ENCODE data around the gene INSM2. TPM values are rescaled to one million over a fixed set of nuclear protein-coding genes. Genes with fewer than 3 reads are reported as not detected.

Gene INSM2
- total and polyA plus RNA-seq, 10 of the 15 experiments (the other 5 are each of a cell fraction or from before 2014, with no cell fraction given) = 0.06 TPM; not detected in 9

DNA sequence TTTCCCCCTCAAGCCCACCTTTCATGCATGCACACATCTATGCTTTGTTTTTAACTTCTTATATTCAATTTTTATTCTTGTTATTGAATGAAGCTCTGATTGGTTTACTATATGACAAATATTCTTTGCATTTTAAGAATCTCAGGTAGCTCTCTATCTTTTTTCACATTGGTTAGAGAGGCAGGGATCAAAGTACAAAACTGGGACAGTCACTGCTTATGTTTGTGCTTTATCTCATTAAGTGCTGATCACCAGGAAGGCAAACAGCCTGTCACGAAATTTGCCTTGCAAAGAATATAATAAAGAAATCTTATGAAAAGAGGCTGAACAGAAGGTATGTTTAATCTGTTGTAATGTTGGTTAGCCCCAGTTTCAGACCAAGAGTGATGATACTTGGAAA lies 29.7 kb upstream of the INSM2 start (continued):
- TF ChIP-seq, protein P1, sequence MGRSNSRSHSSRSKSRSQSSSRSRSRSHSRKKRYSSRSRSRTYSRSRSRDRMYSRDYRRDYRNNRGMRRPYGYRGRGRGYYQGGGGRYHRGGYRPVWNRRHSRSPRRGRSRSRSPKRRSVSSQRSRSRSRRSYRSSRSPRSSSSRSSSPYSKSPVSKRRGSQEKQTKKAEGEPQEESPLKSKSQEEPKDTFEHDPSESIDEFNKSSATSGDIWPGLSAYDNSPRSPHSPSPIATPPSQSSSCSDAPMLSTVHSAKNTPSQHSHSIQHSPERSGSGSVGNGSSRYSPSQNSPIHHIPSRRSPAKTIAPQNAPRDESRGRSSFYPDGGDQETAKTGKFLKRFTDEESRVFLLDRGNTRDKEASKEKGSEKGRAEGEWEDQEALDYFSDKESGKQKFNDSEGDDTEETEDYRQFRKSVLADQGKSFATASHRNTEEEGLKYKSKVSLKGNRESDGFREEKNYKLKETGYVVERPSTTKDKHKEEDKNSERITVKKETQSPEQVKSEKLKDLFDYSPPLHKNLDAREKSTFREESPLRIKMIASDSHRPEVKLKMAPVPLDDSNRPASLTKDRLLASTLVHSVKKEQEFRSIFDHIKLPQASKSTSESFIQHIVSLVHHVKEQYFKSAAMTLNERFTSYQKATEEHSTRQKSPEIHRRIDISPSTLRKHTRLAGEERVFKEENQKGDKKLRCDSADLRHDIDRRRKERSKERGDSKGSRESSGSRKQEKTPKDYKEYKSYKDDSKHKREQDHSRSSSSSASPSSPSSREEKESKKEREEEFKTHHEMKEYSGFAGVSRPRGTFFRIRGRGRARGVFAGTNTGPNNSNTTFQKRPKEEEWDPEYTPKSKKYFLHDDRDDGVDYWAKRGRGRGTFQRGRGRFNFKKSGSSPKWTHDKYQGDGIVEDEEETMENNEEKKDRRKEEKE (IDR thresholded peaks at IDR 0.05) = no peak

DNA sequence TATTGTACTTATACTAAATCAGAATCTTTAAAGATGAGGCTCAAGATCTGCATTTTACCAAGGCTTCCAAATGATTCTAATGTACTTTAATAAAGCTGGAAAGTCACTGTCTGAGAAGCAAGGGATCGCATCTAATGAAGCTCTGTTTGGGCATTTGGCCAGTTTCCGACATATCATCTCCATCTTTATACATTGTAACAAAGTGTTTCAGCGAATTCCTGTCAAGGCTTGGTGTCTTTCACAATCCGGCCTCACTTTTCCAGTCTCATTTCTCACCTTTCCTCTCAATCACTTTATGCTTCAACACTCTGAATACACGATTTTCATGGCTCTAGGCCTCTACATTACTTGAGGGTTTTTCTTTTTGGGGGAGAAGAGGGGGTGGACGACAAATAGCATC lies 27.5 kb upstream of the INSM2 start:
- CTCF ChIA-PET = interaction anchor here (0.8 to 1.2 kb wide), 2 partner anchors 13 to 15 kb away, joined by 3 read pairs; no protein-coding TSS in a partner anchor
- RAD21 ChIA-PET (ENCODE audit: unreplicated experiment) = interaction anchor here (0.9 kb wide), 1 partner anchor 39 kb away, joined by 3 read pairs; no protein-coding TSS in a partner anchor
- Histone ChIP-seq H3K4me1 (ENCODE audit: control insufficient read depth, insufficient read depth, low read length) (no peaks in the 10 kb centered on the region), H3K36me3 (ENCODE audit: control insufficient read depth in 2 of 2, insufficient read depth in 2 of 2, low read length in 1 of 2) (no peaks in the 10 kb centered on the region), H4K20me1 (ENCODE audit: control insufficient read depth, insufficient read depth) (no peaks in the 10 kb centered on the region), H3K9ac (ENCODE audit: control insufficient read depth, insufficient read depth, low read length) (no peak overlapping the region), H3K27ac (ENCODE audit: control insufficient read depth, insufficient read depth) (no peak overlapping the region), H3K9me3 (replicated peaks; ENCODE audit: control insufficient read depth, insufficient read depth, low read length) (no peaks in the 10 kb centered on the region), H3K79me2 (ENCODE audit: control insufficient read depth, insufficient read depth, low read length) (no peaks in the 10 kb centered on the region), H2AFZ (ENCODE audit: control insufficient read depth, low read depth, low read length) (no peak overlapping the region), H3K27me3 (replicated peaks in 1 of 2; ENCODE audit: control insufficient read depth in 2 of 2, insufficient read depth in 2 of 2, low read length in 1 of 2) (no peaks in the 10 kb centered on the region), H3K4me2 (ENCODE audit: control insufficient read depth, insufficient read depth) (no peak overlapping the region), H3K4me3 (no peak overlapping the region)
- ATAC-seq (no peak), FAIRE-seq (no peak), DNase-seq (ENCODE audit: low read depth, low spot score) (no peak)
- POLR2A ChIA-PET = no interaction called here
- in situ Hi-C loops (cut with MboI) (no loop called here), intact Hi-C loops (cut with micrococcal nuclease; ENCODE audit: unreplicated experiment) (no loop called here)
- no peak for TF ChIP-seq GATAD2B (conservative IDR thresholded peaks at IDR 0.05; ENCODE audit: low read depth)
- no peak for TF ChIP-seq IRF4 (IDR thresholded peaks at IDR 0.05; ENCODE audit: low read depth, low read length)
- TF ChIP-seq BRCA1 (IDR thresholded peaks at IDR 0.05; ENCODE audit: low read depth, low read length) = no peak
- no peak for TF ChIP-seq PAX8 (IDR thresholded peaks at IDR 0.05)
- TF ChIP-seq CHD2 (IDR thresholded peaks at IDR 0.05; ENCODE audit: borderline replicate concordance, low read depth, low read length) = no peak
- TF ChIP-seq CREM (IDR thresholded peaks at IDR 0.05; ENCODE audit: low read depth) = no peak
- no peak for TF ChIP-seq ZNF217 (IDR thresholded peaks at IDR 0.05)
- BruUV-seq (replicated peaks) = no TSS peak
- SMC1A ChIA-PET (ENCODE audit: uncharacterized antibody, unreplicated experiment) = interaction anchor here (0.8 kb wide), 1 partner anchor 61 kb away, joined by 3 read pairs; no protein-coding TSS in a partner anchor
- 39% methylated on average over 6 of the region's 6 CpGs for WGBS (ENCODE audit: insufficient coverage, insufficient replicate concordance, low lambda C conversion rate, missing lambda C conversion rate)

Measured in GM12878 (cell line).